ENCODE measurements around the gene ZBTB44.

DNA sequence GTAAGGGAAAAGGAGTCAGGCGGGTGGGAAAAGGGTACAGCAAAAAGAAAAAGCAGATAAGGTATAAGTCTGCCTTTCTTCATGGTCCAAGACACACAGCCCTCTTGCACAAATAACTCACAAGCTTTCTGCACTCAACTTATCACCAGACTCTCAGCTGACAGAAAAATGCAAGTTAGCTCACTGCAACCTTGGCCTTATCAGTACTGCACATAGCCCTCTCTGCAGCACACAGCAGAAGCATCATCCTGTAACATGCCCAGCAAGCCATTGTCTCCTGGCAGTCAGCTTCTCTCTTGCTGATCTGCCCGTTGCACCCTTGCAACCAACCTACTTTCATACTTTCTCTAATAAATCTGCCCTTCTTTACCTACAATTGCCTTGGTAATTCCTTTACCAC lies 5.8 kb downstream of the ZBTB44 start:
- TF ChIP-seq POLR2A (IDR thresholded peaks at IDR 0.05) (no peak), POLR2AphosphoS5 (IDR thresholded peaks at IDR 0.05) (no peak)
- TF ChIP-seq, protein P1, sequence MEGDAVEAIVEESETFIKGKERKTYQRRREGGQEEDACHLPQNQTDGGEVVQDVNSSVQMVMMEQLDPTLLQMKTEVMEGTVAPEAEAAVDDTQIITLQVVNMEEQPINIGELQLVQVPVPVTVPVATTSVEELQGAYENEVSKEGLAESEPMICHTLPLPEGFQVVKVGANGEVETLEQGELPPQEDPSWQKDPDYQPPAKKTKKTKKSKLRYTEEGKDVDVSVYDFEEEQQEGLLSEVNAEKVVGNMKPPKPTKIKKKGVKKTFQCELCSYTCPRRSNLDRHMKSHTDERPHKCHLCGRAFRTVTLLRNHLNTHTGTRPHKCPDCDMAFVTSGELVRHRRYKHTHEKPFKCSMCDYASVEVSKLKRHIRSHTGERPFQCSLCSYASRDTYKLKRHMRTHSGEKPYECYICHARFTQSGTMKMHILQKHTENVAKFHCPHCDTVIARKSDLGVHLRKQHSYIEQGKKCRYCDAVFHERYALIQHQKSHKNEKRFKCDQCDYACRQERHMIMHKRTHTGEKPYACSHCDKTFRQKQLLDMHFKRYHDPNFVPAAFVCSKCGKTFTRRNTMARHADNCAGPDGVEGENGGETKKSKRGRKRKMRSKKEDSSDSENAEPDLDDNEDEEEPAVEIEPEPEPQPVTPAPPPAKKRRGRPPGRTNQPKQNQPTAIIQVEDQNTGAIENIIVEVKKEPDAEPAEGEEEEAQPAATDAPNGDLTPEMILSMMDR (IDR thresholded peaks at IDR 0.05), result no peak
